Neural cell (in vitro differentiated cells): ENCODE data around the gene ANKRD13A. TPM values are rescaled to one million over a fixed set of nuclear protein-coding genes. Genes with fewer than 3 reads are reported as not detected.

Source experiments
- H2AFZ ChIP-seq: fragments of 200-600, 300-800 bp; sonication (generic), shearing (Covaris generic); 2 replicates; pipeline ENCODE4 v1.6.0; 2014; ENCODE audit warnings: low read depth, mild to moderate bottlenecking, antibody characterized with exemption, low read length, moderate library complexity
- H3F3A ChIP-seq: fragments of 200-600 bp; shearing (Covaris generic); 2 replicates; pipeline ENCODE4 v1.6.1; 2016; ENCODE audit warnings: mild to moderate bottlenecking, moderate library complexity, mixed read lengths, antibody characterized with exemption, low read length; ENCODE audit not compliant: insufficient read depth, poor library complexity, severe bottlenecking
- H3K27ac ChIP-seq: fragments of 200-600, 300-800 bp; sonication (generic), shearing (Covaris generic); 2 replicates; pipeline ENCODE4 v1.5.1; 2014; ENCODE audit warnings: mild to moderate bottlenecking, low read length, moderate library complexity
- H3K27me3 ChIP-seq: fragments of 300-800, 200-600 bp; sonication (generic), shearing (Covaris generic); 2 replicates; pipeline ENCODE4 v1.6.0; 2014; ENCODE audit warnings: mild to moderate bottlenecking, low read depth, low read length, moderate library complexity; ENCODE audit not compliant: insufficient read depth
- H3K36me3 ChIP-seq: fragments of 300-800, 200-600 bp; sonication (generic), shearing (Covaris generic); 2 replicates; pipeline ENCODE4 v1.5.1; 2014; ENCODE audit warnings: mild to moderate bottlenecking, antibody characterized with exemption, low read length, moderate library complexity; ENCODE audit not compliant: insufficient read depth
- H3K4me2 ChIP-seq: fragments of 300-800, 200-600 bp; sonication (generic), shearing (Covaris generic); 2 replicates; pipeline ENCODE4 v1.6.0; 2014; ENCODE audit warnings: mild to moderate bottlenecking, low read length
- H3K4me3 ChIP-seq: fragments of 300-800, 200-600 bp; sonication (generic), shearing (Covaris generic); 2 replicates; pipeline ENCODE4 v1.5.1; 2014; ENCODE audit warnings: mild to moderate bottlenecking, low read length, moderate library complexity
- H3K79me2 ChIP-seq: fragments of 200-600 bp; shearing (Covaris generic); replicated peaks from 2 replicates; pipeline ENCODE4 v1.6.0; 2014; ENCODE audit warnings: mild to moderate bottlenecking, low read length, moderate library complexity; ENCODE audit not compliant: insufficient read depth
- H3K9ac ChIP-seq: fragments of 300-800, 200-600 bp; sonication (generic), shearing (Covaris generic); 2 replicates; pipeline ENCODE4 v1.6.1; 2016; ENCODE audit warnings: mild to moderate bottlenecking, low read length, mixed read lengths
- H3K9me2 ChIP-seq: fragments of 200-600 bp; shearing (Covaris generic); 2 replicates; pipeline ENCODE4 v1.6.1; 2016; ENCODE audit warnings: mild to moderate bottlenecking, low read length, mixed read lengths; ENCODE audit not compliant: insufficient read depth
- H3K9me3 ChIP-seq: fragments of 200-600, 300-800 bp; sonication (generic), shearing (Covaris generic); 2 replicates; pipeline ENCODE4 v1.6.1; 2016; ENCODE audit warnings: mild to moderate bottlenecking, mixed run types, low read length, moderate library complexity, mixed read lengths
- H4K20me1 ChIP-seq: fragments of 200-600 bp; shearing (Covaris generic); 2 replicates; pipeline ENCODE4 v1.6.1; 2016; ENCODE audit warnings: mild to moderate bottlenecking, mixed run types; ENCODE audit not compliant: insufficient read depth
- CTCF ChIP-seq: fragments of 450-650 bp; IDR thresholded peaks from 2 replicates; pipeline ENCODE4 v1.5.1; 2014; ENCODE audit warnings: antibody characterized with exemption, mild to moderate bottlenecking, moderate library complexity; ENCODE audit not compliant: poor library complexity, severe bottlenecking
- EP300 ChIP-seq: fragments of 450-650 bp; conservative IDR thresholded peaks from 2 replicates; pipeline ENCODE4 v1.6.1; 2014; ENCODE audit warnings: antibody characterized with exemption, mild to moderate bottlenecking, moderate library complexity; ENCODE audit not compliant: poor library complexity, severe bottlenecking
- EZH2 ChIP-seq: fragments of 200-600, 300-800 bp; shearing (Covaris generic), sonication (generic); IDR thresholded peaks from 2 replicates; pipeline ENCODE4 v1.6.1; 2014; ENCODE audit warnings: antibody characterized with exemption, low read length, borderline replicate concordance, mild to moderate bottlenecking; ENCODE audit not compliant: insufficient read depth, poor library complexity, severe bottlenecking
- MXI1 ChIP-seq: fragments of 450-650 bp; conservative IDR thresholded peaks from 2 replicates; pipeline ENCODE4 v1.6.1; 2014; ENCODE audit warnings: antibody characterized with exemption, mild to moderate bottlenecking; ENCODE audit not compliant: poor library complexity, severe bottlenecking
- POLR2AphosphoS5 ChIP-seq: IDR thresholded peaks from 2 replicates; pipeline ENCODE4 v1.6.1; 2012
- RAD21 ChIP-seq: fragments of 450-650 bp; conservative IDR thresholded peaks from 2 replicates; pipeline ENCODE4 v1.6.1; 2014; ENCODE audit warnings: antibody characterized with exemption, mild to moderate bottlenecking, moderate library complexity
- SMC3 ChIP-seq: fragments of 450-650 bp; conservative IDR thresholded peaks from 2 replicates; pipeline ENCODE4 v1.6.1; 2014; ENCODE audit warnings: antibody characterized with exemption, mild to moderate bottlenecking, moderate library complexity; ENCODE audit not compliant: poor library complexity
- TAF1 ChIP-seq: IDR thresholded peaks from 2 replicates; pipeline ENCODE4 v1.6.1; 2012; ENCODE audit warnings: low read depth
- polyA plus RNA-seq: library from polyadenylated mRNA; depleted of rRNA; stranded (reverse); fragments of >200 nt; gene quantifications from 2 replicates; pipeline ENCODE4 v1.2.3, GENCODE V29; 2014
- TF ChIP-seq, protein P1 (sequence below): IDR thresholded peaks from 2 replicates; pipeline ENCODE4 v1.6.1; 2012; ENCODE audit warnings: borderline replicate concordance

The ANKRD13A gene
- polyA plus RNA-seq, 1 donor from 2014 or later, result 89.2 TPM

DNA sequence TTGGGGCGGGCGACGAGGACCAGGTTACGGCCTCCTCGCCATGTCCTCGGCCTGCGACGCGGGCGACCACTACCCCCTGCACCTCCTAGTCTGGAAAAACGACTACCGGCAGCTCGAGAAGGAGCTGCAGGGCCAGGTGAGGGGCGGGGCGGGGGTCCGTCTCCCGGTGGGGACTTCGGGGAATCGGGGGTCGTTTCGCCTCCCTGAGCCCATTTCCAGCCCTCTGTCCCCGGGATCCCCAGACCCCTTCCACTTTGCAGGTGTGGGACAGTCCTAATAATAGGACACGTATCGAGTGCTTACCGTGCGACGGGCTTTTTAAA, 380 bp downstream of the ANKRD13A start:
- Histone ChIP-seq H3K79me2 (peaks cover 21% of the 10 kb centered on the region), H3K9me3 (no peaks in the 10 kb centered on the region), H3K27ac (no peak overlapping the region), H2AFZ (peak overlapping the region; percentile 19), H3K4me2 (peak overlapping the region; percentile 79), H3K9ac (peak overlapping the region; percentile 69), H3K36me3 (no peaks in the 10 kb centered on the region), H3K27me3 (no peaks in the 10 kb centered on the region), H3F3A (no peaks in the 10 kb centered on the region), H3K9me2 (no peaks in the 10 kb centered on the region), H3K4me3 (peak overlapping the region; percentile 96), H4K20me1 (no peaks in the 10 kb centered on the region)
- TF ChIP-seq CTCF, result no peak

DNA sequence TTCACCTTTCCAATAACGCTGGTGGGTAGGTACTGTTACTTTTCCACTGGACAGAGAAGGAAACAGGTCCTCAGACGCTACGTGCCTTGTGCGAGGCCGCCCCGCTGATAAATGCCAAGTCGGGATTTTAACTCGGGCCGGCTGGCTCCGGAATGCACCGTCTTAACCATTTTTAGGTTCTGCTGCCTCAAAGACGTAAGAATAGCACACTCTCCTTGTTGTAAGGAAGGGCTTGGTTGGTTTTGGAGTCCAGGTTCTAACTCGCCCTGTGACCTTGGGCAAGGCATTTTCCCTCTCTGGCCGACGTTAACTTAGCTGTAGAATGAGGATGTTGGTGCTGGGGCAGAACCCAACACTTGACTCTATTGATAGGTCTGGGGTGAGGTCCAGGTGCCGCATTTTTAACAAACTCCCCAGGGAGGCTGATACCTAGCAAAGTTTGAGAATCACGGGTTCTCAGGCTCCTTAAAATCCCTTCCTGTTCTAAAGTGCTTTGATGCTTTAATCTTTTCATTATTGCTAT, 814 bp downstream of the ANKRD13A start:
- H3K27me3 ChIP-seq, result no peaks in the 10 kb centered on the region
- peak overlapping the region; percentile 69 for H3K9ac ChIP-seq
- no peaks in the 10 kb centered on the region for H3K36me3 ChIP-seq
- H3K9me2 ChIP-seq, result no peaks in the 10 kb centered on the region
- H3K4me3 ChIP-seq, result peak overlapping the region; percentile 96
- H3F3A ChIP-seq, result no peaks in the 10 kb centered on the region
- H4K20me1 ChIP-seq, result no peaks in the 10 kb centered on the region
- H3K9me3 ChIP-seq, result no peaks in the 10 kb centered on the region
- no peak overlapping the region for H3K27ac ChIP-seq
- peak overlapping the region; percentile 79 for H3K4me2 ChIP-seq
- H3K79me2 ChIP-seq, result peaks cover 16% of the 10 kb centered on the region
- TF ChIP-seq EZH2 (no peak), POLR2AphosphoS5 (no peak), EP300 (no peak), RAD21 (no peak), TAF1 (no peak), MXI1 (no peak), CTCF (no peak), SMC3 (no peak)
- TF ChIP-seq, protein P1, sequence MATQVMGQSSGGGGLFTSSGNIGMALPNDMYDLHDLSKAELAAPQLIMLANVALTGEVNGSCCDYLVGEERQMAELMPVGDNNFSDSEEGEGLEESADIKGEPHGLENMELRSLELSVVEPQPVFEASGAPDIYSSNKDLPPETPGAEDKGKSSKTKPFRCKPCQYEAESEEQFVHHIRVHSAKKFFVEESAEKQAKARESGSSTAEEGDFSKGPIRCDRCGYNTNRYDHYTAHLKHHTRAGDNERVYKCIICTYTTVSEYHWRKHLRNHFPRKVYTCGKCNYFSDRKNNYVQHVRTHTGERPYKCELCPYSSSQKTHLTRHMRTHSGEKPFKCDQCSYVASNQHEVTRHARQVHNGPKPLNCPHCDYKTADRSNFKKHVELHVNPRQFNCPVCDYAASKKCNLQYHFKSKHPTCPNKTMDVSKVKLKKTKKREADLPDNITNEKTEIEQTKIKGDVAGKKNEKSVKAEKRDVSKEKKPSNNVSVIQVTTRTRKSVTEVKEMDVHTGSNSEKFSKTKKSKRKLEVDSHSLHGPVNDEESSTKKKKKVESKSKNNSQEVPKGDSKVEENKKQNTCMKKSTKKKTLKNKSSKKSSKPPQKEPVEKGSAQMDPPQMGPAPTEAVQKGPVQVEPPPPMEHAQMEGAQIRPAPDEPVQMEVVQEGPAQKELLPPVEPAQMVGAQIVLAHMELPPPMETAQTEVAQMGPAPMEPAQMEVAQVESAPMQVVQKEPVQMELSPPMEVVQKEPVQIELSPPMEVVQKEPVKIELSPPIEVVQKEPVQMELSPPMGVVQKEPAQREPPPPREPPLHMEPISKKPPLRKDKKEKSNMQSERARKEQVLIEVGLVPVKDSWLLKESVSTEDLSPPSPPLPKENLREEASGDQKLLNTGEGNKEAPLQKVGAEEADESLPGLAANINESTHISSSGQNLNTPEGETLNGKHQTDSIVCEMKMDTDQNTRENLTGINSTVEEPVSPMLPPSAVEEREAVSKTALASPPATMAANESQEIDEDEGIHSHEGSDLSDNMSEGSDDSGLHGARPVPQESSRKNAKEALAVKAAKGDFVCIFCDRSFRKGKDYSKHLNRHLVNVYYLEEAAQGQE, result no peak
- peak overlapping the region; percentile 19 for H2AFZ ChIP-seq
